NT2/D1 (cell line): ENCODE measurements around the gene TAS2R60.

Experiments used
- SUZ12 ChIP-seq: IDR thresholded peaks from 2 replicates; pipeline ENCODE4 v1.6.1; 2011; ENCODE audit not compliant: insufficient read length, insufficient read depth; ENCODE audit errors: extremely low read depth
- YY1 ChIP-seq: IDR thresholded peaks from 2 replicates; pipeline ENCODE4 v1.6.1; 2011; ENCODE audit not compliant: insufficient read length, insufficient read depth
- ZNF274 ChIP-seq: IDR thresholded peaks from 2 replicates; pipeline ENCODE4 v1.6.1; 2011; ENCODE audit warnings: mild to moderate bottlenecking, low read depth, low read length

GRCh38 chr7:143487566-143487965 lies 44.3 kb downstream of the TAS2R60 start:
- TF ChIP-seq YY1, result no peak
- no peak for TF ChIP-seq ZNF274
- no peak for TF ChIP-seq SUZ12
